ENCODE results near the gene TLK2.
"Not testable (repeated sequence)": the region's sequence is repeated elsewhere in the genome, so short reads cannot be mapped to it uniquely, and the experiment has no call there.

Gene TLK2

DNA sequence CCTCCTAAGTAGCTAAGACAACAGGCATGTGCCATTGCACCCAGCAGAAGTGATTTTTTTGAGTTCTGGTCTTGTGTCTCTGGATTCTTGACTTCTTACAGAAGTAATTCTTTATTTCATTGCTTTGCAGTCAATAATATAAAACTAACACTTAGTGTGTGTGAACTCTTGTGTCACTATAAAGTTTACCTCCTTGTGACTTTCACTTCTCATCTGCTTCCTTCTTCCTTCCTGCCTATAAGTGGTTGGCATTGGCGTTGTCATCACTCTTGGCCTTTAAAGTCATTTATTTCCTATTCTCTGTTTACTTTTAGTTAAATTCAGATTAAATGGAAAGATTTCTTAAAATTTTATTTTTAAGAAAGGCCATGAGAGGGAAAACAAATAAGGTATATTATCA is 12.4 kb downstream of the TLK2 start:
- not testable (repeated sequence) for DNase-seq (ENCODE audit: low read depth)

DNA sequence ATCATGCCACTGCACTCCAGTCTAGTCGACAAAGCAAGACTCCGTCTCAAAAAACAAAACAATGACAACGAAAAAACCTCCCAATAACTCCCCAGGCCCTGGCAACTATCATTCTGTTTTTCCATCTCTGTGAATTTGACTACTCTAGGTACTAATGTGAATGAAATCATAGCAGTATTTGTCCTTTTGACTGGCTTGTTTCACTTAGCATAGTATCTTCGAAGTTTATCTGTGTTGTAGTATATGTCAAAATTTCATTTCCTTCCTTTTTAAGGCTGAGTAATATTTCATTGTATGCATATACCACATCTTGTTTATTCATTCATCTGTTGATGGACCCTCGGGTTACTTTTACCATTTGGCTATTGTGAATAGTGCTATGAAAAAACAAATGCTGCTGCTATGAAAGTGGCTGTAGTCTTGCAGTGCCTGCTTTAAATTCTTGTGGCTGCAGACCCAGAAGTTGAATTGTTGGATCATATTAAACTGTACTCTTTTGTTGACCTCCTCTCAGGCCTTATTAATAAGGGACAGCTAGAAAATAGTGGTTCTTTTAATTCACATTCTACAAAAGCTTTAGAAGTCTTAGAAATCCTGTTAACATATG is 14.5 kb downstream of the TLK2 start:
- not testable (repeated sequence) for DNase-seq (ENCODE audit: low read depth)

DNA sequence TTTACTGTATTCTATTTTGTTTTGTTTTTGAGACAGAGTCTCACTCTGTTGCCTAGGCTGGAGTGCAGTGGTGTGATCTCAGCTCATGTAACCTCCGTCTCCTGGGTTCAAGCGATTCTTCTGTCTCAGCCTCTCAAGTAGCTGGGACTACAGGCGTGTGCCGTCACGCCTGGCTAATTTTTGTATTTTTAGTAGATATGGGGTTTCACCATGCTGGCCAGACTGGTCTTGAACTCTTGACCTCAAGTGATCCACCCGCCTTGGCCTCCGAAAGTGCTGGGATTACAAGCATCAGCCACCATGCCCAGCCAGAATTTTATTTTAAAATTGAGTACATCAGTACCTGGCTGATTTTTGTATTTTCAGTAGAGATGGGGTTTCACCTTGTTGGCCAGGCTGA is 15.4 kb downstream of the TLK2 start:
- not testable (repeated sequence) for DNase-seq (ENCODE audit: low read depth)

DNA sequence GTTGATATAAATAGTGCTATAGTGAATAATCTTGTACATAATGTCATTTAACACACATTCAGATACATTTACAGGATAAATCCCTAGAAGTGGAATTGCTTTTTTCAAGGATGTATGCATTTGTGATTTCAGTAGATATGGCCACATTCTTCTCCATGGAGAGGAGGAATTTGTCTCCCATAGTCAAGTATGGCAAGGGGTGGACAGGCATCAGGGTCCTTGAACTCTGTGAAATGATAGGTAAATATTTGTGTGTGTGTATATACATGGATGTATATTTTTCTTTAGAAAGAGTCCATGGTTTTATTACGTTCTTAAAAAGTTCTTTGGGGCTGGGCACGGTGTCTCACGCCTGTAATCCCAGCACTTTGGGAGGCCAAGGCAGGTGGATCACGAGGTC is 17.7 kb downstream of the TLK2 start:
- not testable (repeated sequence) for DNase-seq (ENCODE audit: low read depth)

DNA sequence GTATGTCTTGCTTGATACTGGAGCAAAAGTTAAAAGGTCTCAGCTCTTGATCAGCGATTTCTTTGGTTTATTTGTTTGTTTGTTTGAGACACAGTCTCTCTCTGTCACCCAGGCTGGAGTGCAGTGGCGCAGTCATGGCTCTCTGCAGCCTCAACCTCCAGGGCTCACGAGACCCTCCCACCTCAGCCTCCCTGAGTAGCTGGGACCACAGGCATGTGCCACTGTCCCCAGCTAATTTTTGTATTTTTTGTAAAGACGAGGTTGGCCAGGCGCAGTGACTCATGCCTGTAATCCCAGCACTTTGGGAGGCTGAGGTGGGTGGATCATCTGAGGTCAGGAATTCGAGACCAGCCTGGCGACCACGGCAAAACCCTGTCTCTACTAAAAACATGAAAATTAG is 20.2 kb downstream of the TLK2 start:
- DNase-seq (ENCODE audit: low read depth) = not testable (repeated sequence)

DNA sequence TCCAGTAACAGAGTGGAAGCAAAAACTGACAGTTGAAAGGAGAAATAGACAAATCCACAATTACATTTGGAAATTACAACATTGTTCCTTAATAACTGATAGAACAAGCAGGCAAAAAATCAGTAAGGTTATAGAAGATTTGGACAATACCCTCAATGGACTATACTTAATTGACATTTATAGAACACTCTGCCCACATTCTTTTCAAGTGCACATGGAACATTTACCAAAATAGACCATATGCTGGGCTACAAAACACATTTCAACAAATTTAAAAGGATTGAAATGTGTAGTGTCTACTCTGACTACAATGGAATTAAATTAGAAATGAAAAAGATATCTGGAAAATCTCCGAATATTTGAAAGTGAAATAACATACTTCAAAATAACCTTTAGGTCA is 21.8 kb downstream of the TLK2 start:
- not testable (repeated sequence) for DNase-seq (ENCODE audit: low read depth)

DNA sequence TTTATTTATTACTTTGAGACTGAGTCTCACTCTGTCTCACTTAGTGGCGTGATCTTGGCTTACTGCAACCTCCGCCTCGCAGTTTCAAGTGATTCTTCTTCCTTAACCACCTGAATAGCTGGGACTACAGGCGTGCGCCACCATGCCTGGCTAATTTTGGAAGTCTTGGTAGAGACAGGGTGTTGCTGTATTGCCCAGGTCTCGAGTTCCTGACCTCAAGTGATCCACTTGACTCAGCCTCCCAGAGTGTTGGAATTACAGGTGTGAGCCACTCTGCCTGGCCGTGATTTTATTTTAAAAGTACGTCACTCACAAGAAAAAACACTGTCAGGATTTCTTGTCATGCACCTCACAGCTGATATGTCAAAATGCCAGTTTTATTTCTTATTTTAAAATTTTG is 26.2 kb downstream of the TLK2 start:
- DNase-seq (ENCODE audit: low read depth) = not testable (repeated sequence)

DNA sequence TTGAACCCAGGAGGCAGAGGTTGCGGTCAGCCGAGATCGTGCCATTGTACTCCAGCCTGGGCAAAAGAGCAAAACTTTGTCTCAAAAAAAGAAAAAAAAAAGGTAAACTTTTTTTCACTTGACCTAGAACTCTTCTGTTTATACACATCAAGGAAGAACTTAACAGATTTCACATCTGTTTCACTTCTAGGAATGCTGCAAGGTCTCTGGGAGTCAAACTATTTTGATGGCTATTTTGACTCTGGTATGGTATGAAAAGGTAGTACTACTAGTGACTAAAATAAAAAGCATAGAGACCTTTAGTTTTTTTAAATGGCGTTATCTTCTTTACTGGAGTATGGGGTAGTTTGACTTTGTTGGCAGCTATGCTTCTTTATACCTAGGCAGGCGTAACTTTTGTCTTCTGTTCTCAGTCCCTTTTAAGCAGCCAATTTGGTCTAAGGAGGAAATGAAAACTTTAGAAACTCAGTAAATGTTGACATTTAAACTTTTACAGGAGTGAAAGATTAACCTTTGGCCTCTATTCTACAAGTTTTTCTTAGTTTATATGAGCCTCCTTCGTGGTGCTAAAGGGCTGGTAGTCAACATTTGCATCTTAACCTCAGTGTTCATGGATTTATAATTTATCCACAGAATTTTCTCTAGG is 28.7 kb downstream of the TLK2 start:
- not testable (repeated sequence) for DNase-seq (ENCODE audit: low read depth)

DNA sequence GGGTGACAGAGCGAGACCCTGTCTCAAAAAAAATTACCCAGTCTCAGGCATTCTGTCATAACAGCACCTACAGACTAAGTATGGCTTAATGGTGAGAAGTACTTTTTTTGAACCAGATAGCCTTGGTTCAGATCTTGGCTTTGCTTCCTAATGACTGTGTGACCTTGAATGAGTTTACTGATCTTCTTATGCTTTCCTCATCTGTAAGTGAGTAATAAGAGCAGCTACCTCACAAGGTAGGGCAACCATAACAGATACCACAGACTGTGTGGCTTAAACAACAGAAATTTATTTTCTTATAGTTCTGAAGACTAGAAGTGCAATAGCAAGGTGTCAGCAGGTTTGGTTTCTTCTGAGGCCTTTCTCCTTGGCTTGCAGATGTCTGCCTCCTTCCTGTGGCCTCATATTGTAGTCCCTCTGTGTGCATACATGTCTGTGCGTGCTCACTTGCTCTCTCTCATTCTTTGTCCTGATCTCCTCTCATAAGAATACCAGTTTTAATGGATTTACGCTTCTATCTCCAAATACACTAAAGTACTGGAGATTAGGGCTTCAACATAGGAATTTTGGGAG is 31.7 kb downstream of the TLK2 start:
- DNase-seq (ENCODE audit: low read depth) = not testable (repeated sequence)

DNA sequence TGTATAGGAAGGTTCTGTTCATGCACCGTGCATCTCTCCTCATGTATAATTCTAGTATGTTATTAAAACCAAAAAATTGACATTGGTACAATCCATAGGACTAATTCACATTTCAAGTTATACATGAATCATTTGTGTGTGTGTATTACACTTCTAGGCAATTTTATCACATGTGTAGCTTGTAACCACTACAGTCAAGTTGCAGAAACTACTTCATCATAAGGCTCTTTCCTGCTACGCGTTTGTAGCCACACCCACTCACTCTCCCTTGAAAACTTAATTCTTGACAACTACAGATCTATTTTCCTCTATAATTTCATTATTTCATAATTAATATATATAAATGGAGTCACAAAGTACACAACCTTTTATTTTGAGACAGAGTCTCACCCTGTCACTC is 32.4 kb downstream of the TLK2 start:
- not testable (repeated sequence) for DNase-seq (ENCODE audit: low read depth)

DNA sequence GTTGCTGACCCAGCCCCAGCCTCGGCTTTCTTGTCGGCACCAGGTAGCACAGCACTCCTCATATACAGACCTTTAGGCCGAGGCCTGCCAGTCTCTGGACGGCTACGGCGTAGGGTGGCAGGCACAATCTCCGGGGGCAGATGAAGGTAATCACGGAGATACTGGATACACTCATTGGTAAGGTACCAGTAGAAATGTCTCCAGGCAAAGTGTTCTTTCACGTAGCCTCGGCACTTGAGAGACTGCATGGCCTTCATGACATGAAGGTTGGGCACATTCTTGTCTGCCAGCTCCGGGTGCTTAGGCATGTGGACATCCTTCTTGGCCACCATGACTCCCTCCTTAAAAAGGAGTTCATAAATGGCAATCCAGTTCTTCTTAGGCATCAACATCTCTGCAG is 37.8 kb downstream of the TLK2 start:
- DNase-seq (ENCODE audit: low read depth) = not testable (repeated sequence)

DNA sequence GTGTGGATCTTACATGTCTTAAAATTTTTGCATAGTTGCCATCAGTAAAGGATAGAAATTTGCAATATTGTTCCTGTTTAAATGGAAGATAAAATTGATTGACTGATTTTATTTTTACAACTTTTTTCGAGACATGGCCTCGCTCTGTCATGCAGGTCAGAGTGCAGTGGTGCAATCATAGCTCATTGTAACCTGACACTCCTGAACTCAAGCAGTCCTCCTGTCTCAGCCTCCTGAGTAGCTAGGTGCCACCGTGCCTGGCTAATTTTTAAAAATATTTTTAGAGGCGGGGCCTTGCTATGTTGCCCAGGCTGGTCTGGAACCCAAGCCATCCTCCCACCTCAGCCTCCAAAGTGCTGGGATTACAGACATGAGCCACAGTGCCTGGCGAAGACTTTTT is 42.7 kb downstream of the TLK2 start:
- not testable (repeated sequence) for DNase-seq (ENCODE audit: low read depth)

DNA sequence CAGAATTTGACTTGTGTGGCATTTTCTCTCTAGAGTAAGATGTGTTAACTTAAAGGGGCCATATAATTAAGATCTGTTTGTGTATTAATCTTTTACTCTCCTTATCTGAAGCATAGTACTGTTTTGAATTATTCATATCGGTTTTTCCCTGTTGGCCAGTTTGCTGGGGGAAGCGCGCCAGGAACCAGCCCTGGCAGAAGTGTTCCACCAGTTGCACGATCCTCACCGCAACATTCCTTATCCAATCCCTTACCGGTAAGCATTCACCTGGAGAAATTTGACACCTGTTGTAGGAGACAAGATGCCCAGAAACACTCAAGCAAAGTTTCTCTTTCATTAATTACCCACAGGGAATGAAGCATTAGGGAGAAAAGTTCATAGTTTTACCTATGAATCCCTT is 45.5 kb downstream of the TLK2 start:
- not testable (repeated sequence) for DNase-seq (ENCODE audit: low read depth)

DNA sequence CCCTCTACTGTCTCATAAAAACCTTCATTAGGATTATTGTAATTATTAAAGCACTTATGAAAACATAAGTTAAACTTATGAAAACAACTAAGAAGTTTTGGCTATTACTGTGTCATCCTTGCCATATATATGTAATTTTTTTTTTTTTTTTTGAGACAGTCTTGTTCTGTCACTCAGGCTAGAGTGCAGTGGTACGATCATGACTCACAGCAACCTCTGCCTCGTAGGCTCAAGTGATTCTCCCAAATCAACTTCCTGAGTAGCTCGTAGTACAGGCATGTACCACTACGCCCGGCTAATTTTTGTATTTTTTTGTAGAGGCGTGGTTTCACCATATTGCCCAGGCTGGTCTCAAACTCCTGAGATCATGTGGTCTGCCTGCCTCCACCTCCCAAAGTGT is 46.7 kb downstream of the TLK2 start:
- DNase-seq (ENCODE audit: low read depth) = not testable (repeated sequence)

DNA sequence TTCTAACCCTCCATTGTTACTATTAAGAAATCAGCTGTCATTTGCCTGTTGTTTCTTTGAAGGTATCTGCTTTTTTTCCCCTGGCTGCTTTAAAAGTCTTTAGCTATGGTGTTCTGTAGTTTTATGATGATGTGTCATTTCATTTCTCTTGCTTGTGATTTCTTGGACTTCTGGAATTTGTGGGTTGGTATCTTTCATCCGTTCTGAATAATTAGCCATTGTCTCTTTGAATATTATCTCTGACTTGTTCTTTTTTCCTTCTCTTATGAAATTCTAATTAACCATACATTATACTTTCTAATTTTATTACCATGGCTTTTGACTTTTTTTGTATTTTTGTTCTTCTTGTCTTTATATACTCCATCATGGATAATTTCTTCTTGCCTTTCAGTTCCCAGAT is 52.3 kb downstream of the TLK2 start:
- DNase-seq (ENCODE audit: low read depth) = not testable (repeated sequence)

DNA sequence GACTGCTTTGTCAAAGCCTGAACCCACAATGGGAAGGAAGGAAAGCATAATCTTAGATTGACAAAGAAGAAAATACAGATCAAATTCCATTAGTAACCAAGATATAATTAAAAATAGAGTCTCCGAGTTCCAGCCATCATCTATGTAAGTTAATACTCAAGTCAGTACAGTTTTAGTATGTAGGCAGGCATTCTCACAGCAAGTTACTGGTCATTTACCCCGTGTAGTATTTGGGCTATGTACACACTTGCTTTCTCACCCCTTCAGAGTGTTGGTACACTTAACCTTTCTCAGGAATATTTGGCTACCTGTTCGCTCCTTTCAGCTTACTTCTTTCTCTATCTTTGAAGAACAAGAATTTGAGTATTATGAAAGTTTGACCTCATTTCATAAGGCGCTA is 57.9 kb downstream of the TLK2 start:
- DNase-seq (ENCODE audit: low read depth) = not testable (repeated sequence)

DNA sequence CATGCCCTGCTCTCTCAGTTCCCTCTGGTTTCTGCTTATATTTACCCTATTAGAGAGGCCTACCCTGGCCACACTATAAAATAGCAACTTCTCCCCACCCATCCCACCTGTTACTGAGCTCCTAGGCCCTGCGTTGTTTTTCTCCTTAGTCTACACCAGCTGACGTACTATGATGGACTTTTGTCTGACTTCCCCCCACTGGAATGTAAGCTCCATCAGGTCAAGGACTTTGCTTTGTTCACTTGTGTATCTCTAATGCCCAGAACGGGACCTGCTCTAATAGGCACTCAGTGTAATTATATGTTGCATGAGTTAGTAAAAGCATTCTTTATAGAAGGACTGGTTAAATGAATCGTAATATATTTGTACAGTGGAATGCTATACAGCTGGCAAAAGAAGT is 62.4 kb downstream of the TLK2 start:
- not testable (repeated sequence) for DNase-seq (ENCODE audit: low read depth)

DNA sequence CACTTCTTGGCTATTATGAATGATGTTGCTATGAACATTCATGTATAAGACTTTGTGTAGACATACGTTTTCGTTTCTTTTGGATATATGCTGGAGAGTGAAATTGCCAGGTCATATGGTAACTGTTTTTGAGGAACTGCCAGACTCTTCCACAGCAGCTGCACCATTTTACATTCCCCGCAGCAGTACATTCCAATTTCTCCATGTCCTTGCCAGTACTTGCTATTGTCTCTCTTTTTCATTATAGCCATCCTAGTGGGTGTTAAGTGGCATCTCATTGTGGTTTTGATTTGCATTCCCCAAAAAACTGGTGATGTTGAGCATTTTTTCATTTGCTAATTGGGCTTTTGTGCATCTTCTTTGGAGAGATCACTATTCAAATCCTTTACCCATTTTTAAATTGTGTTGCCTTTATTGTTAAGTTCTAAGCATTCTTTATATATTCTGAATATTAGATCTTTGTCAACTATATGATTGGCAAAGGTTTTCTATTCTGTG is 64.7 kb downstream of the TLK2 start:
- DNase-seq (ENCODE audit: low read depth) = not testable (repeated sequence)

DNA sequence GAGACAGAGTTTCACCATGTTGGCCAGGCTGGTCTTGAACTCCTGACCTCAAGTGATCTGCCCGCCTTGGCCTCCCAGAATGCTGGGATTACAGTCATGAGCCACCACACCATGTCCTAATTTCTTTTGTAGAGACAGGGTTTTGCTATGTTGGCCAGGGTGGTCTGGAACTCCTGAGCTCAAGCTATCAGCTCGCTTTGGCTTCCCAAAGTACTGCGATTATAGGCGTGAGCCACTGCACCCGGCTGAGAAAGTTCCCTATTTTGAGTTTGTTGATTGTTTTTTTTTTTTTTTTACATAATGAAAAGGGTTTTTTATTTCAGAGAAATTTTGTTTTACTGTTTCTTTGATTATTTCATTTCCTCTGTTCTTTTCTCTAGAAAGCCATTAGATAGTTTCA is 67.4 kb downstream of the TLK2 start:
- not testable (repeated sequence) for DNase-seq (ENCODE audit: low read depth)

DNA sequence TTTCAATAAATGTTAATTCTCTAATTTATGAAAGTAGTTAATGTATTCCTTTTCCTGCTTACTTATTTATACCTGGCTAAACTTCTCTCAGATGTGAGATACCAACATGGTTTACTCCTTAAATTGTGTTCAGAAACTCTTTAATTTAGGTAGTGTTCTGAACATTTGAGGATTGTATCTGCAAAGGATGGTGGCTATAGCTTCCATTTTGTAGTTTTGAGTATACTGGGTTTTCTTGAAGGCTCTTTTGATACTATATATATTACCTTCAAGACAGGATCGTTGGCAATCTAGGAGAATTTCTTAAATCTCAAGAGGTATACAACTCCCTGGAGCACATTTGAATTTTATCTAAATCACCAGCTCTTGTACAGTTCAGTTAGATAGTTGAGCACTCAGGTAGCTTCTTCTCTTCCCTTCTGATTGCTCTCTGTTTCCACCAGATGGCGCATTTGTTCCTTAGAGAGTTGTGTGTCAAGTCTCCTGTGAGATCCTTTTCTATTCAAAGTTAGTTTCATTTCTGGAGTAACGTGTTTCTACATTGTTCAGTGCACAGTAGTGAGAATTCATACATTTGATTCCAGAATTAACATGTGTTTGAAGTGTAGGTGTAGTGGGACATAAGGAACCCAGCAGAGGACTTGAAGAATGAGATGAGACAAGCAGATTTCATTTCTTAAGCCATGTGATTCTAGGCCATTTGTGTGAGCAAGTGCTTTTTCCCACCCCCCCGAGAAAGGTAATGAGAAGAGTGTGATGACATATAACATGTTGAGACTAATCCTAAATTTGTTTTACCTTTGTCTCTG is 74.4 kb downstream of the TLK2 start:
- peak; percentile 5 for DNase-seq (ENCODE audit: low read depth)

DNA sequence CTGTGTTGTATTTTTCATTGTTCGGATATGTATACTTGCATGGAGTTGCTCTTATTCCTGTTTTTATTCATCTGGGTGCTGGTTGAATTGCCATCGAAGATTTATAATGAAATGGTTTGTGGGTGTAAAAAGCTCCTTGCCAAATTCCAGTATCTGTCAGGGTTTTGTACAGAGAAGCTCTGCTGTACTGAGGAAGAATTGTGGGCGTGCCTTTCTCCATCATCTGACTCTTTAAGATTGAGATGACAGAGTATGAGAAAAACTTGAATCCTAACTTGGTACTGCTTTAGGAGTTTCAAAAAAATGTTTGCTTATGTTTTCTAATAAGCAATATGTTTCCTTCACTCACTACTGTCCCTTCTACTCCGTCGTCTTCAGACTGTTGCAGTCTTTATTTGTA is 78.9 kb downstream of the TLK2 start:
- not testable (repeated sequence) for DNase-seq (ENCODE audit: low read depth)

DNA sequence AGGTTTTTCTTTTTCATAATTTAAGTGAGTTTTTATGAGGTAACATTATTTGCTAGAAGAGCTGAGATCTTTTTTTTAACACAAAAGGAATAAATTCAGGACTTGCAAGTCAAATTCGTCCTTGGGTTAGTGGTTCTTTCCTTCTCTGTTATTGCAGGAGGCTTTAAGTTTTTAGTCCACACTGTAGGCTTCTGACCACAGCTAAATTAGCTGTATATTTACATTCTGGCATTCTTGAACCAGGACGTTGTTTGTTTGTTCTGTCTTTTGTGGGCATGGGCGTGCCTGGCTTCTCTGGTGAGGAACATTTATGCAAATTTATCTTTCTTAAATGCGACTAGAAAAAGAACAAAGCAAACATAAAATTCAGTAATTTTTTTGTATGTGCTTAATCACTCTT is 80.3 kb downstream of the TLK2 start:
- not testable (repeated sequence) for DNase-seq (ENCODE audit: low read depth)

DNA sequence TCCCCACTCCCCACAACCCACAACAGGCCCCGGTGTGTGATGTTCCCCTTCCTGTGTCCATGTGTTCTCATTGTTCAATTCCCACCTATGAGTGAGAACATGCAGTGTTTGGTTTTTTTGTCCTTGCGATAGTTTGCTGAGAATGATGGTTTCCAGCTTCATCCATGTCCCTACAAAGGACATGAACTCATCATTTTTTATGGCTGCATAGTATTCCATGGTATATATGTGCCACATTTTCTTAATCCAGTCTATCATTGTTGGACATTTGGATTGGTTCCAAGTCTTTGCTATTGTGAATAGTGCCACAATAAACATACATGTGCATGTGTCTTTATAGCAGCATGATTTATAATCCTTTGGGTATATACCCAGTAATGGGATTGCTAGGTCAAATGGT is 82.3 kb downstream of the TLK2 start:
- not testable (repeated sequence) for DNase-seq (ENCODE audit: low read depth)

All from activated T-cell treated with anti-CD3 and anti-CD28 coated beads for 1 hour (primary cell).